ENCODE measurements around the gene WWOX.

DNA sequence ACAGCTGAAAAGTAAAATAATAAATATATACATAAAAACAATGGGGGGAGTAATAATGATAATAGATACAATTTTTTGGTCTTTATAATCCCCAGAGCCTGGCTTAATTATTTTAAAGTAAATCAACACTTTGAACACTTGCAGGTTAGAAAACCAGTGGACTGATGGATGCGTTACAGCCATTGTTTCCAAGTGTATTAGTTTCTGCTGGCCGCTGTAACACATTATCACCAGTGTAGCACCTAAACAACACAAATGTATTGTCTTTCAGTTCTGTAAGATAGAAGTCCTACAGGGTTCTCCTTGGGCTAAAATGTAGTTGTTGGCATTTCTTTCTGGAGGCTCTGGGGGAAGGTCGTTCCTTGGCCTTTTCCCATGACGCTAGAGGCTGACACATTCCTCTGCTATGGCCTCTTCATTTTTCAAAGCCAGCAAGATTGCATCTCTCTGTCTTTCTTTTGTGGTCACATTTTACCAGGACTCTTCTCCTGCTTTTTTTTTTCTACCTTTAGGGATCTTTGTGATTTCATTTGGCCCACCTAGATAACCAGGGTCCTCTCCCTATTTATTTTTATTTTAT lies 116.8 kb downstream of the WWOX start:
- TF ChIP-seq, protein P1, sequence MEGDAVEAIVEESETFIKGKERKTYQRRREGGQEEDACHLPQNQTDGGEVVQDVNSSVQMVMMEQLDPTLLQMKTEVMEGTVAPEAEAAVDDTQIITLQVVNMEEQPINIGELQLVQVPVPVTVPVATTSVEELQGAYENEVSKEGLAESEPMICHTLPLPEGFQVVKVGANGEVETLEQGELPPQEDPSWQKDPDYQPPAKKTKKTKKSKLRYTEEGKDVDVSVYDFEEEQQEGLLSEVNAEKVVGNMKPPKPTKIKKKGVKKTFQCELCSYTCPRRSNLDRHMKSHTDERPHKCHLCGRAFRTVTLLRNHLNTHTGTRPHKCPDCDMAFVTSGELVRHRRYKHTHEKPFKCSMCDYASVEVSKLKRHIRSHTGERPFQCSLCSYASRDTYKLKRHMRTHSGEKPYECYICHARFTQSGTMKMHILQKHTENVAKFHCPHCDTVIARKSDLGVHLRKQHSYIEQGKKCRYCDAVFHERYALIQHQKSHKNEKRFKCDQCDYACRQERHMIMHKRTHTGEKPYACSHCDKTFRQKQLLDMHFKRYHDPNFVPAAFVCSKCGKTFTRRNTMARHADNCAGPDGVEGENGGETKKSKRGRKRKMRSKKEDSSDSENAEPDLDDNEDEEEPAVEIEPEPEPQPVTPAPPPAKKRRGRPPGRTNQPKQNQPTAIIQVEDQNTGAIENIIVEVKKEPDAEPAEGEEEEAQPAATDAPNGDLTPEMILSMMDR (IDR thresholded peaks at IDR 0.05) = no peak
- TF ChIP-seq POLR2A (IDR thresholded peaks at IDR 0.05) = no peak

Measured in thyroid gland (tissue), 4 donors.